Measurements from ENCODE around the gene OSBP2.
A peak's percentile ranks its signal among the peaks of the same experiment; 100 is the strongest.

Gene OSBP2

DNA sequence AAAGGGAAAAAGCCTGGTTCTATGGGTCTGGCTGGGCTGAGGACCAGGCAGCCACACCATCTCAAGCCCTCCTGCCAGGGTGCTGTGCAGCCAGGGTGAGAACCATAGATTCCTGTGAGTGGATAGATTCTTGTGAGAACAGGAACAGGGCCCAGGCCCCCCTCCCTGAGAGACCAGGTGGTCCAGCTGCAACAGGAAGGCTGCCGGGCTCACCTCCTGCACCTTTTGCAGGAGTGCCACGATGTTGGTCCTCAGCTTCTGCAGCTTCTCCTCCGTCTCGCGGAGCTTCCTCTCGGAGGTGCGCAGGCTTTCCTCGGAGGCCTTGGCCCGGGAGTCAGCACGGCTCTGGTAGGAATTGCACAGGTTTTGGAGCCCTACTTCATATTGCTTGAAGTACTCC is 233.1 kb downstream of the OSBP2 start:
- in situ Hi-C loops (cut with HindIII; ENCODE audit: low pct_ligation_motif_present, low pct_unique_long_range_greater_than_20kb, low sequenced_read_pairs), result no loop called here
- no peak for DNase-seq

DNA sequence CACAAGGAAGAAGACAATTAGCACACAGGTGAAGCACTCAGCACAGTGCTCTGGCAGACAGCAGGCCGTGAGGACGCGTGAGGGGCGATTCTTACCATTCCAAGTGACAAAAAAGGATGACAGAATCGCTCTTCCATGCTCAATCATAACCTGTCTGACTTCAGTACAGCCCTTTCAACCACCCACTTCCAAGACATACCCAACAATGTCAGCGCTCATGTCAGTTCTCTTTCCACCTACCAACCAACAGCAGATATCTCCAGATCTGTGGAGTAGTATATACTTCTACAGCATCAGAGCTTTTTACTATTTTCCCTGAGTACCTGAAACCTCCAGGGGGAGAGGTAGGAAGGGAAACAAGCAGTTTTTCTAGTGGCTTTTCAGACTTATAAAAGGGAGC is 233.7 kb downstream of the OSBP2 start:
- DNase-seq, result no peak
- in situ Hi-C loops (cut with HindIII; ENCODE audit: low pct_ligation_motif_present, low pct_unique_long_range_greater_than_20kb, low sequenced_read_pairs), result no loop called here

DNA sequence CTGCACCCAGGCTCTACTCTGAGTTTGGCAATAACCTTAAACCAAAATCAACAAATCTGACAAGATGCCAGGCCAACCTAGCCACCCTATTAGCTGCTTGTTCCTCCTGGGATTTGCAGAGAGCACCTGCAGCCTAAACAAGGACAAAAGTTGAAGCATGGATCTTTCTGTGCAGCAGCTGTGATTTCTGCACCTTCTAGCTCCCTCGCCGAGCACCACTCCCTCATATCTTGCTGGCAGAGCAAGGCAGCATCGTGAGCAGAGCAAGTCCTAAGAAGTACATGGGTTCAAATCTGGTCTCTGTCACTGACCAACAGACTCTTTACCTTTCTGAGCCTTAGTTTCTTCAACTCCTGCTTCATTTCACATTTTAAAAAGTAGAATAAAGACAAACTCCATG is 235.6 kb downstream of the OSBP2 start:
- DNase-seq, result no peak
- in situ Hi-C loops (cut with HindIII; ENCODE audit: low pct_ligation_motif_present, low pct_unique_long_range_greater_than_20kb, low sequenced_read_pairs), result no loop called here

DNA sequence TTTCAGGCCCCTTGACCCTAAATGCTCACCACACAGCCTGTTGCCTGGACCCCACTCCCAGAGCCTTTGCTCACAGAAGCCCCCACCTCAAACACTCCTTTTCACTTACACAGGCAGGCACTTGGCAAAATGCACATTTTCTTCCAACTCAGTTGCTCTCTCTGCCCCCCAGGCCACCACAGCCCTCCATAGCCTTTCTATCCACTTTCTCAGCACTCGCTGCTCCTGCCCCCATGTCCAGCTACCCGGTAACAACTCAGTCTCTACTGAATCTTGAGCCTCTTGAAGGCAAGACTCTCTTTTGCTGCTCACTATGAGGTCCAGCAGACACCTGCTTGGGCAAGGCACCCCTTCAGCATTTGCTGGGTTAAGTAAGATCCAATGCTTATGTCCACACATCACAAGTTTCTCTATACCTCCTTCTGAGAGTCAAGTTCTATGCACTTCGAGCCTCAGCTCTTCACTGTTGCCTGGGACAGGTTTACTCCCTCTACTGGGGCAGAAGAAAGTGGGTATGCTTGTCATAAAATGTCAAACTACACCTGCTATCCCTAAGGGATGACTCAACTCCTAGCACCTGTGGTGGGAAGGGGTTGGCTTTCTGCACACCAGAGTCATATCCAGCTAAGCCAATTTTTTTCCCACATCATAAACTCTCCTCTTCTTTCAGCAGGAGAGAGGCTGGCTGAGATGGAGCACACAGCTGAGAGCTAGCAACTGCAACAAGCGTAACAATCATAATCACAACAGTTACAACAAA is 237.0 kb downstream of the OSBP2 start:
- in situ Hi-C loops (cut with HindIII; ENCODE audit: low pct_ligation_motif_present, low pct_unique_long_range_greater_than_20kb, low sequenced_read_pairs), result no loop called here
- no peak for DNase-seq

DNA sequence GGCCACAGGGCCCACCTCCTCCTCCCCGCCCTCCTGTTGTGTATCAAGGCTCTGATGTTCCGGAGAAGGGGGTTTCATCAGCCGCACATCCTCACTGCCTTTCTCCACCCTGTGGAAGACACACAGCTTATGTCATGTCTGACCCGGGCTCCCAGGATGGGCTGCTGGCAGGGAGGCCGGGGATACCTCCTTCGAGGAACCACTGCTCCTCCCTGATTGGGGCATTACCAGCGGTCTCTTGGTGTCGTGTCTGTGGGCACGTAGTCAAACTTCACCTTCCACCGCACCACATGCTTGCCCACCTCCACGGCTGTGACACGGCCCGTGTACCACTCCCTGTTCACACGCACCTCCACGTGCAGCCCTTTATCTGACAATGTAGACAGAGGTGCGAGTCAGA is 238.0 kb downstream of the OSBP2 start:
- DNase-seq, result no peak
- in situ Hi-C loops (cut with HindIII; ENCODE audit: low pct_ligation_motif_present, low pct_unique_long_range_greater_than_20kb, low sequenced_read_pairs), result no loop called here

DNA sequence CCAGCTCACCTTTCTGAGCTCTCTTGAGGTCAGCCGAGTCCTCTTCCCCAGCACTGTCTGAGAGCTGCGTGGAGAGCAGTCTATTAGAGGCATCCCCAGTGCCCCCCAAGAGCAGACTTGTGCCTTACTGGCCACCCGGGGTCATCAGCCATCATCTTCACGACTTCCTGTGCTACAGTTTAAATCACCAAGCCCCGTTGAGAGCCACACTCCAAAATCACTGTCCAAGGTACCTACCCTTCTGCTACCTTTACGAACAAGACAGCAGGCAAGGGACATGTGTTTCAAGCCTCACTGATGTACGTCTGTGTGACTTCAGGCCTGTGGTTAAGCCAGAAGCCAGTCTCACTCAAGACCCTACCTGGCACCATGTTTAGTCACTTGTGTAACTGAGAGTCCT is 238.8 kb downstream of the OSBP2 start:
- no peak for DNase-seq
- in situ Hi-C loops (cut with HindIII; ENCODE audit: low pct_ligation_motif_present, low pct_unique_long_range_greater_than_20kb, low sequenced_read_pairs), result no loop called here

DNA sequence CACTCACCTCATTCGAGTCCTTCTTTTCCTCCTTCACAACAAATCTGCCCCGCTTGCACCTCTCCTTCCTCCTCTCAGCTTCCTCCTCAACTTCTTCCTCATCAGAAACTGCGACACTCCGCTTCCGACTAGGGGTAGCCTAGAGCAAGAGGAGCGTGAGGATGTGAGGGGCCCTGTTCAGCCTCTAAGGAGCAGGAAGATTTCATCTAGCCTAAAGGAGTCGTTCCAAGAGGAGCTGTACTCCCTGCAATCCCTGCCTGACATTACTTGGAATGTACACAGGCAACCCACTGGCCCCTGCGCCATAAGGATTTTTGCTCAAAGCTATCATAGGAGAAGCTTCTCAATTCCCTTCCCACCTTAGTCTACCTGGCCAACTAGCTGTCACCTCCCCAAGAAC is 239.4 kb downstream of the OSBP2 start:
- in situ Hi-C loops (cut with HindIII; ENCODE audit: low pct_ligation_motif_present, low pct_unique_long_range_greater_than_20kb, low sequenced_read_pairs), result no loop called here
- no peak for DNase-seq

DNA sequence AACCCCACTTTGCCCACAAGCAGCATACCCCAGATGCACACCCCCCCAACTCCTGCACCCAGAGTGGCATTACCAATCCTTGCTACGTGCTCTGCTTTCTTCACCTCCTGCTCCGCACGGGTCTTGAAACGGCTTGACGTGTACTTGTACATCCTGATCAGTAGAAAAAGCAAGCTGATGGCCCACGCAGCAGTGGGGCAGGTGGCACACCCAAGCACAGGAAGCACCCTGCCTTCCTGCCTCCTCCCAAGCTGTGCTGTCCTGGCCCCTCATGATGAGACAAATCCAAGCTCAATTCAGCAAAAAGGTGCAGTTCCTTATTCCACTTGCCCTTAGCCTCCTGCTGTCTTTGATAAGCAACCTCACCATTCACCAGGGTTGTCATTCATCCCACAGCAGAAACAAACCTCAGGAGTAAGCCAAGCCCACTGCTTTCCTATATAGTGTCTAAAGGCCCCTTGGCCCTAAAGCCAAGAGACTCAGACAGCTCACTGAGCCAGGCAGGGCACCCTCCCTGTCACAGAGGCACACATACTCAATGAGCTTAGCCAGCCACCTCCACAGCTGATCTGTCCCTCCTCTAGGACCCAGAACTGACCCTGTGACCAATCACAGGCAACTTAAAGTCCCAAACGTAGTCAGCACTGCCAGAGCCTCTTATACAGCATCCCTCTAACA is 246.2 kb downstream of the OSBP2 start:
- no peak for DNase-seq
- in situ Hi-C loops (cut with HindIII; ENCODE audit: low pct_ligation_motif_present, low pct_unique_long_range_greater_than_20kb, low sequenced_read_pairs), result no loop called here

DNA sequence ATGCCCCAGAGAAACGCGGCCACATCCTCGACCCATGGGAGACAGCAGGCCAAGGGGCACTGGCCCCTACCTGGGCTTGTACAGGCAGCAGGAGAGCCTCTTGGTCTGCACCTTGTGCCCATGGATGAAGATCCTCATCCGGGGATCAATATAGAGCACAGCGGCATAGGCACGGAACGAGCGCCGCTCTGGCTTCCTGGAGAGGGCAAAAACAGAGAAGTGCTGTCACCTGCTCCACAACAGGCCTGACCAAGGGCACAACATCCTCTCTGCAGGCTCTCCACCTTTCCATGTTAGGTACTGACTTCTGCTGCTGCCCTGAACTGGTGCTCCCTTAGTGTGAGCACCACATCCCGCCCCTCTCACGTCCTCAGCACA is 246.7 kb downstream of the OSBP2 start:
- DNase-seq, result no peak
- in situ Hi-C loops (cut with HindIII; ENCODE audit: low pct_ligation_motif_present, low pct_unique_long_range_greater_than_20kb, low sequenced_read_pairs), result no loop called here

DNA sequence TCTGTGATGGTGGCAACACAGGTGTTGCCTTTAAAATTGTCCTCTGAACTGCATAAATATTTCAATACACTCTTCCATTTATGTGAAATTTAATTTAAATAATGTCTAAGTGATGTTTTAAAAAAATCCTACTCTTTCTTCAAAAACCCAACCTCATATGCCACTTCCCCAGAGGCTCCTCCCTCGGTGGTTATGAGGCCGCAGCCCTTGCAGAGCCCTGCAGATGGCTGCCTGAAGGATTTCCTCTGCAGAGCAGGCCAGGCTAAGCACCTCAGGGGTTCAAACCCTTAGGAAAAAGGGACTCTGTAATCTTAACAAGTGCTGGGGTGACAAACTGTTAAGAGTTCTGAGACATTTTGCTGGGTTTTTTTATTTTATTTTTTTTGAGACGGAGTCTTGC is 248.7 kb downstream of the OSBP2 start:
- in situ Hi-C loops (cut with HindIII; ENCODE audit: low pct_ligation_motif_present, low pct_unique_long_range_greater_than_20kb, low sequenced_read_pairs), result no loop called here
- DNase-seq, result no peak

DNA sequence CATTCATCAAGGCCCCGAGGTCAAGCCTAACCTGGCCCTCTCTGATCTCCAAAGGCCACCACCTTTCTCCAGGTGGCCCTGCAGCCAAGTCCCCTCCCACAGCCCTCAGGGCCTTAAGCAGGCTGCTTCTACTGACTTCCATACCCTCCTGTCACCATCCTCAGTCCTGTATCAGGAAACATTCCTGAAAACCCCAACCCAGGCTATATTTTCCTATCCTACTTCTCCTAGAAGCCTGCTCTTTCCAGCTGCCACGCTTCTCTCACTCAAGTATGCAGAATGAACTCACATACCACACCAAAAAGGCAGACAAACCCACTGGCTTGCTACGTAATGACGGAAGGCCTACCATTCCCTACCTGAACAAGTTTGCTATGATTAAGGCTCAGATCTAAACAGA is 250.3 kb downstream of the OSBP2 start:
- DNase-seq, result no peak
- in situ Hi-C loops (cut with HindIII; ENCODE audit: low pct_ligation_motif_present, low pct_unique_long_range_greater_than_20kb, low sequenced_read_pairs), result no loop called here

DNA sequence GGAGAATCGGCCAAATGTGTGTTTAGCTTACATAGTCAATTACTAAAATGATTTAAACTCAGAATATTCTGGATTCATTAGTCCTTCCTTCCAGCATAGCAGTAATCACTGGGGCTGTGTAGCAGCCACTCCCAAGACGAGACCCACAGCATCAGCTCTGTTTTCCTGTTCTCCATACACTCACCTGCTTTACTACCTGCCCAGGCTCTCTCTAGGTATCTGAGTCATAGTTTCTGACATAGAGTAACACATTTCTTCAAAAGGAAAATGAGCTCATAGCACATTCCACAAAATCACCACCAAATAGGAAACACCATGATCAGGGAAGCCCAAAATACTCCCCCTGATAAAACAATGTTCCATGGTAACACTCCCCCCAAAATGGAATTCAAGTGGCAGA is 251.0 kb downstream of the OSBP2 start:
- in situ Hi-C loops (cut with HindIII; ENCODE audit: low pct_ligation_motif_present, low pct_unique_long_range_greater_than_20kb, low sequenced_read_pairs), result no loop called here

DNA sequence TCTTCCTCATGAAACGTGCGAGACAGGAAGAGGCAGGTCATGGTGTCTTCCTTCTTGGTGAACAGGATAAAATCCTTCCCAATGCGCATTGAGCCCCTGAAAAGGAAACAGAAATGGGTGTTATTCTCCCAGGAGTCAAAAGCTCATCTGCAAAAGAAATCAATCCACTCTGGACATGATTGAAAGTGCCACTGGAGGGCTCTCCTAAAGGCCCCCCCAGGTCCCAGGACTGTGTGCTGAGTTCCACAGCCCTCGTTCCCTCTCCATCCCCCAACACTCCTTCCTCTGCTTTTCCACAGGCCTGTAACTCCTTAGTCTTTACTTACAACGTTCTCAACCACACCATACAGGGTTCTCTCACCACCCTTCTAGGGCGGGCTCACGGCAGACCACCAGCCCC is 251.7 kb downstream of the OSBP2 start:
- DNase-seq, result no peak
- in situ Hi-C loops (cut with HindIII; ENCODE audit: low pct_ligation_motif_present, low pct_unique_long_range_greater_than_20kb, low sequenced_read_pairs), result no loop called here

More for the DNA sequence above, 251.0 kb downstream of the OSBP2 start:
- DNase-seq, result no peak

DNA sequence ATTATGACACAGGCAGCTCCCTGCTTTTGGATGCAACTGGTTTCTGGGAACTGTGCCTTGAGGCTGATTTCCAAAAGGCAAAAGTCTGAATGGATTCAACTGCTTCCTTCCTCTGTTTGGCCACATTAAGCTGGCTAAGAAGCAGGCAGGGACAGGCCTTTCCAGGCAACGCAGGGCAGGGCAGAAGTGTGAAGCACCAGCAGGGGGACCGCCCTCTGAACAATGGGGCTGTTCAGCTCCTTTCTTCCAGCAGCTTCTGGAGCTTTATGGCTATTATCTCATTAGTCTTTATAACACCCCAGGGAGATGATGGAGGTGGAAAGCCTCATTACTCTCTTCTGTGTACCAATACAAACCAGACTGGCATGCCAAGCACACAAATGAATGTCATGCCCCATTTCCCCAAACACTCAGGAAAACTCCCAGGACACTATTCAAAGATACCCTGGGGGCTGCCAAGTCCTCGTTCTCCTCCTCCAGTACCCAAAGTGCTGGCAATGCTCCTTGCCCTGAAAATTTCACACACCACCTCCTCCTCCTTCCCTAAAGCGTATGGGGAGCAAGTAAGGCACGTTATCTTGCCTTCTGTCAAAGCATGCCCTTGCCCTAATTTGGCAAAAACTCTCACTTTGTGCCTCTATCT is 252.6 kb downstream of the OSBP2 start:
- in situ Hi-C loops (cut with HindIII; ENCODE audit: low pct_ligation_motif_present, low pct_unique_long_range_greater_than_20kb, low sequenced_read_pairs), result no loop called here
- no peak for DNase-seq

DNA sequence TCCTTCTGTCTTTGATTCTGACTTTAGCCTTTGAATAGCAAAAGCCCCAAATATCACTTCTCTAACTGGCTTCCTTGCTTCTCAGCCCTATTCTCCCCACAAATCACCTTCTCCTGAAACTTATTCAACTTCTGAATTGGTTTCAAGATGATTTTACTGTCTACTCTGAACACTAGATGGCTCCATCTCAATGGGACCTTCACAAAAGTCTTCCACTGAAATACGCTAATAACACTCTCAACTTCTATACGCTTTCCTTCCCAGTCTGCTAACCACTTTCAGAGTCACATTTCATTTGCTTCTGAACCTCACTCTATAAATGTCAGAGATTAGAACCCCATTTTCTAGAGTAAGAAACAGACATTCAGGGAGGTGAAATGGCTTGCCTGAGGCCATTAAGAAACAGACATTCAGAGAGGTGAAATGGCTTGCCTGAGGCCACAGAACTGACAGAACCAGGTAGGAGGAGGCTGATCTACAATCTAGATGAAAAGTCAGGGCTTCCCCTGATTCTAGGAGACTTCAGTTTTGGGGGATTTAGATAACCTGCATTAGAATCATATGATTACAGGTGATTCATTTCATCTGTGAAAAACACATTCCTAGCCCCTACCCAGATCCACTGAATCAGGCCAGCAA is 253.3 kb downstream of the OSBP2 start:
- in situ Hi-C loops (cut with HindIII; ENCODE audit: low pct_ligation_motif_present, low pct_unique_long_range_greater_than_20kb, low sequenced_read_pairs), result no loop called here
- DNase-seq, result peak; percentile 36

DNA sequence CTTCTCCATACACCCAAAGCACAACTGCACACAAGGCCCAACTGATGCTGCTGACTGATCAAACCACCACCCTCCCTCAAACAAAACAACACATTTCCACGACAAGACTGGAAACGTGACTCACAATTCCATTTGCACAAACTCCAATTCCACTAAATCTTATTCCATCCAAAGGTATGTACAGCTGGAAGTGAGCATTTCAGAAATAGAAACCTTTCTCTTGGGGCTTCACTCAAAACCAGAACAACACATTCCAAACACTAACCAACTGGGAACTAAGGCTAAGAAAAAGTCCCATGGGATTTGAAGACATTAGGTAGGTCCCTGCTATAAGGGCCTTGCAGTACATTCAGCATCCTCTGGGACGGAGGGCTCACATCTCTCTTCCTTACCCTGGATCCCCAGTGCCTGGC is 254.3 kb downstream of the OSBP2 start:
- in situ Hi-C loops (cut with HindIII; ENCODE audit: low pct_ligation_motif_present, low pct_unique_long_range_greater_than_20kb, low sequenced_read_pairs), result no loop called here

DNA sequence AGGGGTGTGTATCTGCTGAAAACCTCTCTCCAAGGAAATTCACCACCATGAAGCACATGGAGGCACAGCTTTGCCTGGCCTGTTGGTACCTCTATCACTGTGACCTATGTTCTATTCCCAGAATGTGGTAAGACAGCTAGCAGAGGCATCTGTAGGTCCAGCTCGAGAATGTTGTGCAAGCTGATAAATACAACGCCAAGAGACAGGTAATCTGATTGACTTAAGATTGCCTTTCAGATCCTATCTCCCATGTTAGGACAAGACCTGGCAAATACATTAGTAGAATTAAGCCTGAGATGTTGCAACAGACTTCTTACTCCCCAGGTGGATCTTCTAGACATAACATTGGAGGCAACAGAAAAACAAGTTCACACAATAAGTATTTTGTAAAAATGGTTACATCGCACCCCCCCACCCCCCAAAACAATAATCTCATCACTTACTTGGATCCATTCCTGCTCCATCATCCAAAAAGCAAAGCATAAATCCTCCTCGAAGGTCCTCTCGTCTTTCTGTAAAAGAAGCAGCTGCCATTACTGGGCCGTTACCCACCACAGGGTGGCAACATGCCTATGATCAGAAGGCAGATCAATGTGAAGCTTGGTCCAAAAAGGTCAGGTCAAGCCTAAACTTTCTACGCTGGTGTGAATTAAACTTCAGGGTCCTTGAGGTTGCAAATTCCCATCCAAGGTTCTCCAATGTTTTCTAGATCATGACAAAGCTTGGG is 255.4 kb downstream of the OSBP2 start:
- in situ Hi-C loops (cut with HindIII; ENCODE audit: low pct_ligation_motif_present, low pct_unique_long_range_greater_than_20kb, low sequenced_read_pairs), result no loop called here
- no peak for DNase-seq

More for the DNA sequence above, 254.3 kb downstream of the OSBP2 start:
- no peak for DNase-seq

DNA sequence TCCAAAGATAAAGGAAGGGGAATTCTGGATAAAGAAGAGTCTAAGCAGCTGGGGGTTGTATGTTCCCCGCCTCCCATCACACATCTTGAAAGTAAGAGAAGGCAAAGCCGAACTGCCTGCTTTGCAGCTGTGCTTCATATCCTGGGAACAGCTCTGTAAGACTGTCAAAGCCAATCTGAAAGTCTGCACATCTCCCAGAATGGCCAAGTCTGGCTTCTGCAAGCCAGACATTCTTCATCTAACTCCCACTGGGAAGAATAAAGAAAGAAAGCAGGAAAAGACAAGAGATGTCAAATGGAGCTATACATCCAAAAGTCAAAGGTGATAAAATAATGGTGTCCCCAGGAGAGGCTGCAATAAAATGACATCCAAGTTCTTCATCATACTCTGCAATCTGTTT is 258.5 kb downstream of the OSBP2 start:
- in situ Hi-C loops (cut with HindIII; ENCODE audit: low pct_ligation_motif_present, low pct_unique_long_range_greater_than_20kb, low sequenced_read_pairs), result no loop called here
- no peak for DNase-seq

DNA sequence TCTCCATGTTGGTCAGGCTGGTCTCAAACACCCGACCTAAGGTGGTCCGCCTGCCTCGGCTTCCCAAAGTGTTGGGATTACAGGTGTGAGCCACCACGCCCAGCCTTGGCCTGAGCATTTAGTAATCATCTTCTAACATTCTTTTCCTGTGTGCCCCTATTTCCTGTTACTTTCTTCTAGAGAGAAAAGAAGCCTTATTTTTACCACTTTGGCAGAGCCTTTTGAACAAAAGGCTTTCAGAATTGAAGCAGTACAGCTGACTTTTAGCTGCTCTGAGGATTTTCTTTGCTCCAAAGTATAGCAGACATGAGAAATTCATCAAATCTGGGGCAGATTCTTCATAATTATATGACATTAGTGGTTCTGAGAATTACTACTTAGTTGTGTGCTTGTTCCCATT is 260.5 kb downstream of the OSBP2 start:
- no peak for DNase-seq
- in situ Hi-C loops (cut with HindIII; ENCODE audit: low pct_ligation_motif_present, low pct_unique_long_range_greater_than_20kb, low sequenced_read_pairs), result no loop called here
